Kidney tubule cell (primary cell): ENCODE results near the gene NAGK.
"Not testable (repeated sequence)": the region's sequence is repeated elsewhere in the genome, so short reads cannot be mapped to it uniquely, and the experiment has no call there.

Source experiments
- DNase-seq: peaks from one replicate; pipeline ENCODE4 v3.0.0-alpha.2; 2018; ENCODE audit warnings: low spot score

The NAGK gene

GRCh38 chr2:71068218-71069035, at the start of gene NAGK:
Gene NAGK, plus strand, starts transcription at chr2:71068648. Its CDS starts 36 bp downstream, at chr2:71068684.
- peak; percentile 96 for DNase-seq

DNA sequence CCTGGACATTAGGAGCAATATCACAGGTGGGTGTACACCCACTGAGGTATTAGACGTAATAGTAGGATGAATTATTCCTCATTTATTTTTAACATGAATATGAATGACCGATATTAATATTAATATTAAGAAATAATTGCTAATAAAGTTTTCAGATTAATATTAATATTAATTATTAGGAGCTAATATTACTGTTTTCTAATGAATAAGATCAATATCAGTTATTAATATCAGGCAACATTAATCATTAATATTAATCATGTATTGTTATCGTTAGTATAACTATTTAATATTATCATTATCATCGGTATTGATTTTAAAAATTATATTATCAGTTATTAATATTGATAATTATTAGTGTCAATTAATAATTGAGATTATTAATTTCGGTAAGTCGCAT, 48.5 kb upstream of the NAGK start:
- DNase-seq: not testable (repeated sequence)

- DNase-seq: not testable (repeated sequence)
These were observed 47.1 kb upstream of the NAGK start for GRCh38 chr2:71021394-71021793.

DNA sequence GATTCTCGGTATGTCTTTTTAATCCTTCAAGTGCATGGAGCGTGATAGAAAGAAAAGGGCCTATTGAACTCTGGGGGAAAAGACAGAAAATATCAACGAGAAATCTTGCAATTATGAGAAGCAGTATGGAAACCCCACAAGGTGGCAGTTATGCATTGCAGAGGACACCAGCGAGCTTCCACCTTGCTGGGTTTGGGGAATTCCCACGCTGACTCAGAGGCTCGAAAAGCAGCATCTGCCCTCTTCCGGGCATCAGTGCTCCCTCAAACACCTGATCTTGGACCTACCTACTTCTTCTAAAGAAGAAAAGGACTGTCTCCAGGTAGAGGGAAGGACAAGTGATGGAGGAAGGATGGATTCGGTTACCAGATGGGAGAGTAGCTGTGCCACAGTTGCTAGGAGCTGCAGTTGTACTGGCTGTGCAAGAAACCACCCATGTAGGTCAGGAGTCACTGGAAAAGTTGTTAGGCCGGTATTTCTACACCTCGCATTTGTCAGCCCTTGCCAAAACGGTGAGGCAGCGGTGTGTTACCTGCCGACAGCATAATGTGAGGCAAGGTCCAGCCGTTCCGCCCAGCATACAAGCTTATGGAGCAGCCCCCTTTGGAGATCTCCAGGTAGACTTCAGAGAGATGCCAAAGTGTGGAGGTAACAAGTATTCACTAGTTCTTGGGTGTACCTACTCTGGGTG, 44.8 kb upstream of the NAGK start:
- DNase-seq: peak; percentile 60

- DNase-seq: not testable (repeated sequence)
These were observed 32.2 kb upstream of the NAGK start for GRCh38 chr2:71036296-71036695.

- DNase-seq: no peak
These were observed 26.2 kb upstream of the NAGK start for GRCh38 chr2:71042287-71042686.

- no peak for DNase-seq
These were observed 24.7 kb upstream of the NAGK start for GRCh38 chr2:71043531-71044407.

DNA sequence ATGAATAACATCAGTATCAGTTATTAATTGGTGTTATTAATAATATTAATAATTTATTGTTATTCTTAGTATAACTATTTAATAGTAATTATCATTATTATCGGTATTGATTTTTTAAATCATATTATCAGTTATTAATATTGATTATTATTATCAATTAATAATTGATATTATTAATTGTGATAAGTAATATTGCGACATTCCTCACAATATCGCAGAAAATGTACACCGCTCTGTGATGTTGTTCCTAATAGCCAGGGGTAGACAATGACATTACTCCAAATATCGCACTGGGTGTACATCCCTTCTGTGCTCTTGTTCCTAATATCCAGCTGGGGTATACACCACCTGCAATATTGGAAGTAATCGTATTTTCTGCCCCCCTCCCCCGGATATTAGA, 23.3 kb upstream of the NAGK start:
- DNase-seq: no peak

DNA sequence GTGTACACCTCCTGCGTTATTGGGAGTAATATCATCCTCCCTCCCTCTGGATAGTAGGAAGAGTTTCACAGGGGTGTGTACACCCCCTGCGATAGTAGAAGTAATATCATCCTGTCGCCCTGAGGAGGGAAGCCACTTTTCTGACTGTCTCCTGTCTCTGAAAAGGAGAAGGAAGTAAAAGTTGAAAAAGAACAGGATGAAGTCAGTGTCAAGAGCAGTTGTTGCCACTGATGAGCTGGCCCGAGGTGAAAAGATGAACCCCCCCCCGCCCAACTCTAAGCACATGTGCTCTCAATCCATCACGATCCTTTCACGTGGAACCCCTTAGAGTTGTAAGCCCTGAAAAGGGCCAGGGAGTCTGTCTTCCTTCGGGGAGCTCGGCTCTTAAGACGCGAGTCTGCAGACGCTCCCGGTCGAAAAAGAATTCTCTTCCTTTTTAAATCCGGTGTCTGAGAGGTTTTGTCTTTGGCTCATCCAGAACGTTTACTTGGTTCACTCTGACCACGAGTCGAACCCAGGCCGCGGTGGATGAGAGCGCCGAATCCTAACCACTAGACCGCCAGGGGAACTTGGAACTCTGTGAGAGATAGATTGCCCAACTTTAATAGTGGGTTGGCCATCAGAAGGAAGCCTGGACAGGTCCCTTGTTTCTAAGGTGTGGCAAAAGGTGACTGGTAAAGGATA, 22.4 kb upstream of the NAGK start:
- no peak for DNase-seq

DNA sequence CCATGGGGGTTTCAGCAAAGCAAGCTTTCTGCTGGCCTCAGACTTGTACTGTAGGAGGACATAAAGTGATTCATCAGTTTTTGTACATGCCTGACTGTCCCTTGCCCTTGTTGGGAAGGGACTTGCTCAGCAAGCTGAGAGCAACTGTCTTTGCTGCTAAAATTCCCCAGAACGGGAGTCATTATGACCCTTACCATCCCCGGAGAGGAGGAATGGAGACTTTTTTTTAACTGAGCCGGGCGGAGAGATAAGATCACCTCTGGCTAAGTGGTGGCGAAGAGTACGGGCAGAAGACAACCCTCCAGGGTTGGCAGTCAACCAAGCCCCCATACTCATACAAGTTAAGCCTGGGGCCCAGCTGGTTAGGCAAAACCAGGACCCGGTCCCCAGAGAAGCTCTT, 20.4 kb upstream of the NAGK start:
- DNase-seq: no peak

DNA sequence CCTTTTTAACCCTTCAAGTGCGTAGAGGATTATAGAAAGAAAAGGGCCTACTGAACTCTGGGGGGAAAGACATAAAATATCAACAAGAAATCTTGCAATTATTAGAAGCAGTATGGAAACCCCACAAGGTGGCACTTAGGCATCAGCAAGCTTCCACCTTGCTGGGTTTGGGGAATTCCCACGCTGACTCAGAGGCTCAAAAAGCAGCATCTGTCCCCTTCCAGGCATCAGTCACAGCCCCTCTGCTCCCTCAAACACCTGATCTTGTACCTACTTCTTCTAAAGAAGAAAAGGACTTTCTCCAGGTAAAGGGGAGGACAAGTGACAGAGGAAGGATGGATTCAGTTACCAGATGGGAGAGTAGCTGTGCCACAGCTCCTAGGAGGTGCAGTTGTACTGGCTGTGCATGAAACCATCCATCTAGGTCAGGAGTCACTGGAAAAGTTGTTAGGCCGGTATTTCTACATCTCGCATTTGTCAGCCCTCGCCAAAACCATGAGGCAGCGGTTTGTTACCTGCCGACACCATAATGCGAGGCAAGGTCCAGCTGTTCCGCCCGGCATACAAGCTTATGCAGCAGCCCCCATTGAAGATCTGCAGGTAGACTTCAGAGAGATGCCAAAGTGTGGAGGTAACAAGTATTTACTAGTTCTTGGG, 18.6 kb upstream of the NAGK start:
- peak; percentile 57 for DNase-seq

DNA sequence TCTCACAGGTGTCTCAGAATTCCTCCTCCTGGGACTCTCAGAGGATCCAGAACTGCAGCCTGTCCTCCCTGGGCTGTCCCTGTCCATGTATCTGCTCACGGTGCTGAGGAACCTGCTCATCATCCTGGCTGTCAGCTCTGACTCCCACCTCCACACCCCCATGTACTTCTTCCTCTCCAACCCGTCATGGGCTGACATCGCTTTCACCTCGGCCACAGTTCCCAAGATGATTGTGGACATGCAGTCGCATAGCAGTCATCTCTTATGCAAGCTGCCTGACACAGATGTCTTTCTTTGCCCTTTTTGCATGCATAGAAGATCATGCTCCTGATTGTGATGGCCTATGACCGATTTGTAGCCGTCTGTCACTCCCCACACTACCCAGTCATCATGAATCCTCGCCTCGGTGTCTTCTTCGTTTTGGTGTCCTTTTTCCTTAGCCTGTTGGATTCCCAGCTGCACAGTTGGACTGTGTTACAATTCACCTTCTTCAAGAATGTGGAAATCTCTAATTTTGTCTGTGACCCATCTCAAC, 13.2 kb upstream of the NAGK start:
- DNase-seq: not testable (repeated sequence)

GRCh38 chr2:71060211-71060610, 8.2 kb upstream of the NAGK start:
- DNase-seq: no peak

DNA sequence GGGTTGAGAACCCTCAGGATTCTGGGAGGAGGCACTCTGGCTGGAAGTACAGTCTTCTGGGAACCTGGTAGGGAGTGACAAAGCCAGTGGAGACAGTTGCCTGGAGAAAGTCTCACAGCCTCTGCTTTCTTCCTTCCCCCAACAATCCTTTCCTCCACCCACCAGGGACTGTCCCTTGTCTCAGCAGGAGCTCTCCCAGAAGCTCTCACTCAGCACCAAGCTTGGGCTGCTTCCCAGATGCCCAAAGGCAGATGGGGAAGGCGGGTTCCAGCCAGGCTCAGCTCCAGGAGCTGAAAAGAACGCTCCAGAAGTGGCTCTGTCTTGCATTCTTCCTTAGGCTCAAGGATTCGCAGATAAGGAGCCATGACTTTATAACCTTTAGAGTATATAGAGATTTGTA, 7.6 kb upstream of the NAGK start:
- no peak for DNase-seq

DNA sequence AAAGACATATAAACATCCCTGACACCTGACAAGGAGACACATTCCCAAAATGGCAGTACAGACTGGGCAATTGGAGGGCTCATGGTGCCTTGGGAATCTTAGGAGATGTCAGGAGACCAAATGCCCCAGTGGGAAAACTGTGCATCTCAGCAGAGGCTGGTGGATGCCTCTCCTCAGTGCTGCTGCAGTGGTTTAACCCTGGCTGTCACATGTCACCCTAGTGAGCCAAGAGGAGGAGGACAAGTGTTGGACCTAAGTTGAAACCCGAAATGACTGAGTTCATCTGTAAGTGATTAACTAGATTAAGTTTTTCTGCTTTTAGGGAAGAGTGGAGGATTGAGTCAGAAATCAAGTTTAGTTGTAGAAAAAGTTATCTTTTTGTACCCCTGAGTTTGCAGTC, 5.2 kb upstream of the NAGK start:
- DNase-seq: no peak

- no peak for DNase-seq
These were observed 4.3 kb upstream of the NAGK start for GRCh38 chr2:71064110-71064611.

DNA sequence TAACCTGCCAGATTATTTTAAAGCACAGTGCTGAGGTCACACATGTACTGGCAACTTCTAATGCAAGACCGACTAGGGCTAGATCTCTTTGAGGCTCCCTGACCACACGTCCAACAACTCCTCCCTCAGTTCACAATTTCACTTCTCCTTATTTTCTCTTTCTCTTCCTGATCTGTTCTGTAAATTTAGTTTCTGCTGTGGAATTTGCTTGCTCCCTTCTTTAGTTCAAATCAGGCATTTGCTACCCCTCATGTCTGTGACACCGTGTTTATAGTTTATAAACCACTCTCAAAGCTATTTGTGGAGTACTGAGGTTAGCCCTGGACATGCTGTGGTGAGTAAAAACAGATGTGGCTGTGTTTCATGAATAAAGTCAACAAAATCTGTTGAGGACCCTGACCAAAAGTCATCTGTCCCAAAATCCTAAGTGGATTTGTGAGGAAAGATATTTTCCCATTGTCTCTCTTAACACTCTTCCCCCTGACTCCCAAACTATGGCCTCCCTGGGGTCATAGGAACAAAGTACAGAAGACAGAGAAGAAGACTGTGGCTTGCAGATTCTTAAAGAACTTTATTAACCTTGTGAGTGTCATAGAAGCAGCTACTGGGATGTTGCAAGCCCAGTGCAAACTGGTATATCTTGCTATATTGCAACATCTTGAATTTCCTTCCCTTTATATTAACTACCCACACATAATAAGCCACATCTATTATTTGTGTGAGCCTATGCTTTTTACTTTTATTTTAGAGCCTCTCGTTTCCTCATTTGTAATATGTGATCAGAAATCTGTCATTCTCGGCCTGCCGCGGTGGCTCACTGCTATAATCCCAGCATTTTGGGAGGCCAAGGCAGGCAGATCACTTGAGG, 3.5 kb upstream of the NAGK start:
- DNase-seq: no peak

DNA sequence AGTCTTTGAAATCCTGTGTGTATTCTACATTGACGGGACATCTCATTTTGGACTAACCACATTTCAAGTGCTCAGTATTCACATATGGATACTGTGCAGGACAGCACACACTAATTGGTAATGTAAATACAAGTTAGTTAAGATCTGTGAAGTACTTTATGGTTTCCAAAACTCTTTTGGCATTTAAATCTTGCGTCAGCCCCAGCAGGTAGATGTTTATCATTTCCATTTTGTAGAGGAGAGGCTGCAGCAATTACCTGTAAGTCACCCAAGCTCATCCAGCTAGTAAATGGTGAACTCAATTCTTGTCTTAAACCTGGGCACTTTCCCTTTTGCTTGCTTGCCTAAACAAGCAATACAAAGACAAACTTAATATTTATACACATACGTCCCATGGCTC, 1.6 kb upstream of the NAGK start:
- no peak for DNase-seq

DNA sequence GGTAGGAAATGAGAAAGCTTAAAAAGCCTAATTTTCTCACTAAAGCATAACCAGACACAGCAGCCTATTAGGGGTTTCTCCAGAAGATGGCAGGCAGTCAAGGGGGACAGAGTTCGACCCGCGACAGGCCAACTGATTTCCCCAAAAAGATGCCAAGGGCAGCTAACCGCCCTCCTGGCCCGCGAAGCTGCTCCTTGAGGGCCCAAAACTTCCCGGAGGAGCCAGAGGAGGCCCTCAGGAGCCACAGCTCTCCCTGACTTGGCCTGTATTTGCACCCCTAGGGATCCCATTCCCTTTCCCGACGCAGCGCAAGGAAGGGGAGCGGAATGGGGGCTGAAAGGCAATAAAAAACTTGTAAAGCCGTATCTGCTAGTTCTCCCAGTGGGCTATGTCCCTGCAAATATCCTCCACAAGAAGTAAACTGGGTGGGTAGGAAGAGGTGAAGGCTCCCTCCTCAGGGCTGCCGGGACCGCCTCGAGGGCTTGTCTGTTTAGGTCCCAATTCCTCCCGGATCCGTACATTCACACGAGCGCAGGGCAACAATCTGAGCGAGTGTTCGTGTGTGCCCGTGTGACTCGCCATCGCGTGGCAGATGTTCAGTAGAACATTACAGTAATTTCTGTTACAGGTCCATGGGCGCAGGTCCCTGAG, 756 bp upstream of the NAGK start:
- DNase-seq: no peak
